Endometrial microvascular endothelial cells (primary cell): ENCODE data around the gene RREB1. TPM values are rescaled to one million over a fixed set of nuclear protein-coding genes. Genes with fewer than 3 reads are reported as not detected.

ENCODE experiments used
- in situ Hi-C: cut with HindIII; loops from 2 replicates; pipeline ENCODE4 v1.10.0; 2017; ENCODE audit warnings: low sequenced_read_pairs, low pct_unique_long_range_greater_than_20kb; ENCODE audit errors: inconsistent ontology term
- total RNA-seq: library from RNA; depleted of rRNA; stranded (reverse); fragments of >200 nt; gene quantifications from one replicate; pipeline ENCODE4 v1.2.3, GENCODE V29; 2015; ENCODE audit errors: inconsistent ontology term

RREB1 gene
- total RNA-seq, 1 donor from 2014 or later, result 12.4 TPM

- in situ Hi-C loops, result no loop called here
These were observed 20.2 kb upstream of the RREB1 start for GRCh38 chr6:7087491-7087979.

GRCh38 chr6:7088076-7088742 is 19.6 kb upstream of the RREB1 start:
- in situ Hi-C loops, result no loop called here

- in situ Hi-C loops, result no loop called here
These were observed 8.8 kb upstream of the RREB1 start for GRCh38 chr6:7098993-7099392.

- in situ Hi-C loops, result no loop called here
These were observed 7.5 kb upstream of the RREB1 start for GRCh38 chr6:7100072-7100752.

- in situ Hi-C loops, result no loop called here
These were observed 7.0 kb upstream of the RREB1 start for GRCh38 chr6:7100753-7101081.

- in situ Hi-C loops, result no loop called here
These were observed 6.5 kb upstream of the RREB1 start for GRCh38 chr6:7101290-7101689.

- in situ Hi-C loops, result no loop called here
These were observed 3.0 kb upstream of the RREB1 start for GRCh38 chr6:7104752-7105151.

GRCh38 chr6:7106215-7106751 is 1.5 kb upstream of the RREB1 start:
- in situ Hi-C loops, result no loop called here

- in situ Hi-C loops, result no loop called here
These were observed 796 bp upstream of the RREB1 start for GRCh38 chr6:7106752-7107577.

GRCh38 chr6:7108196-7108963 is 619 bp downstream of the RREB1 start:
- in situ Hi-C loops, result no loop called here

GRCh38 chr6:7108964-7109836 is 1.4 kb downstream of the RREB1 start:
- in situ Hi-C loops, result no loop called here

GRCh38 chr6:7110092-7110792 is 2.5 kb downstream of the RREB1 start:
- in situ Hi-C loops, result no loop called here

GRCh38 chr6:7111095-7111690 is 3.4 kb downstream of the RREB1 start:
- in situ Hi-C loops, result no loop called here

- in situ Hi-C loops, result no loop called here
These were observed 4.4 kb downstream of the RREB1 start for GRCh38 chr6:7112171-7112570.

GRCh38 chr6:7112741-7113313 is 5.1 kb downstream of the RREB1 start:
- in situ Hi-C loops, result no loop called here

- in situ Hi-C loops, result no loop called here
These were observed 7.1 kb downstream of the RREB1 start for GRCh38 chr6:7114744-7115458.
